Large intestine (tissue), 3 donors: ENCODE data around the gene GOLGA6L24. TPM values are rescaled to one million over a fixed set of nuclear protein-coding genes. Genes with fewer than 3 reads are reported as not detected.
"Not testable (repeated sequence)": the region's sequence is repeated elsewhere in the genome, so short reads cannot be mapped to it uniquely, and the experiment has no call there.

ENCODE experiments used
- DNase-seq, 2 donors: peaks; one replicate each; pipeline versions ENCODE4 v3.0.0 to v3.0.0-alpha.2; 2013
- H3K27ac ChIP-seq: one replicate; pipeline ENCODE4 v1.5.1; 2013; ENCODE audit warnings: low read length
- H3K27me3 ChIP-seq: 2 replicates; pipeline ENCODE4 v1.6.1; 2013; ENCODE audit warnings: low read length; ENCODE audit not compliant: control insufficient read depth, insufficient read depth
- H3K36me3 ChIP-seq: 2 replicates; pipeline ENCODE4 v1.6.1; 2013; ENCODE audit warnings: low read length; ENCODE audit not compliant: control insufficient read depth, insufficient read depth
- H3K4me1 ChIP-seq: one replicate; pipeline ENCODE4 v1.6.1; 2013; ENCODE audit warnings: low read length; ENCODE audit not compliant: control insufficient read depth, insufficient read depth
- H3K4me3 ChIP-seq: one replicate; pipeline ENCODE4 v1.5.1; 2013; ENCODE audit warnings: low read length
- H3K9me3 ChIP-seq: one replicate; pipeline ENCODE4 v1.6.1; 2013; ENCODE audit warnings: mild to moderate bottlenecking, low read depth, low read length, moderate library complexity; ENCODE audit not compliant: control insufficient read depth
- WGBS: methylation state at CpG from one replicate; pipeline ENCODE4 v1.1.5; 2013; ENCODE audit warnings: low lambda C conversion rate; ENCODE audit not compliant: insufficient coverage; 5-methylcytosine and 5-hydroxymethylcytosine counted together
- polyA plus RNA-seq: library from polyadenylated mRNA; unstranded; fragments of 120-200 nt; gene quantifications from one replicate; pipeline ENCODE4 v1.2.1, GENCODE V29; 2013

GOLGA6L24 gene
- polyA plus RNA-seq, 1 donor: not detected

GRCh38 chr15:28318828-28319227, 39.1 kb downstream of the GOLGA6L24 start:
- not testable (repeated sequence) for H3K4me3 ChIP-seq, H3K9me3 ChIP-seq, H3K4me1 ChIP-seq, H3K36me3 ChIP-seq, H3K27ac ChIP-seq, H3K27me3 ChIP-seq, DNase-seq
- no CpG with 5 or more reads among the region's 3 CpGs for WGBS

GRCh38 chr15:28318122-28318521, 39.8 kb downstream of the GOLGA6L24 start:
- not testable (repeated sequence) for H3K9me3 ChIP-seq, H3K27me3 ChIP-seq, H3K27ac ChIP-seq, H3K4me1 ChIP-seq, H3K4me3 ChIP-seq, DNase-seq
- peaks cover 10% of the 10 kb centered on the region for H3K36me3 ChIP-seq
- WGBS: 94% methylated on average over 4 of the region's 13 CpGs

GRCh38 chr15:28316958-28317357, 40.9 kb downstream of the GOLGA6L24 start:
- H3K4me3 ChIP-seq, H3K27ac ChIP-seq, H3K27me3 ChIP-seq, H3K9me3 ChIP-seq, H3K4me1 ChIP-seq, DNase-seq: not testable (repeated sequence)
- WGBS: no CpG with 5 or more reads among the region's 7 CpGs
- peaks cover 10% of the 10 kb centered on the region for H3K36me3 ChIP-seq

- not testable (repeated sequence) for DNase-seq, H3K4me3 ChIP-seq, H3K27me3 ChIP-seq, H3K9me3 ChIP-seq, H3K27ac ChIP-seq, H3K4me1 ChIP-seq
- WGBS: 100% methylated on average over 1 of the region's 11 CpGs
- H3K36me3 ChIP-seq: peaks cover 12% of the 10 kb centered on the region
Measured at GRCh38 chr15:28310454-28310853, 47.4 kb downstream of the GOLGA6L24 start.

- not testable (repeated sequence) for H3K27ac ChIP-seq, H3K27me3 ChIP-seq, H3K4me1 ChIP-seq, H3K9me3 ChIP-seq, H3K4me3 ChIP-seq, DNase-seq, H3K36me3 ChIP-seq
- WGBS: 100% methylated on average over 1 of the region's 5 CpGs
Measured at GRCh38 chr15:28308718-28309117, 49.2 kb downstream of the GOLGA6L24 start.

Other genes starting within 250 kb of the GOLGA6L24 start
- gene HERC2, start 35.9 kb downstream of the GOLGA6L24 start, polyA plus RNA-seq: 42.7 TPM
- not detected for gene GOLGA8F, start 20.6 kb upstream of the GOLGA6L24 start, polyA plus RNA-seq
- not detected for gene GOLGA8G, start 174.9 kb upstream of the GOLGA6L24 start, polyA plus RNA-seq
- gene GOLGA6L25, start 195.5 kb upstream of the GOLGA6L24 start, polyA plus RNA-seq: not detected